Spleen (tissue), 7 donors: Measurements from ENCODE around the gene BMF.

Experiments used
- POLR2A ChIP-seq, 3 donors: fragments of 450-650 bp; IDR thresholded peaks; one replicate each; pipeline ENCODE4 v1.5.1; 2017; ENCODE audit warnings: antibody characterized with exemption in 3 of 3, mild to moderate bottlenecking in 1 of 3
- POLR2AphosphoS5 ChIP-seq, 3 donors: sonication (generic); formaldehyde crosslinking; IDR thresholded peaks; one replicate each; pipeline ENCODE4 v1.5.1; 2017; ENCODE audit warnings: antibody characterized with exemption in 3 of 3
- TF ChIP-seq, protein P1 (sequence below), 11 experiments: fragments of 200-600 bp in 7 of 11; fragments of 450-650 bp in 4 of 11; sonication (generic) in 4 of 11; IDR thresholded peaks in 8 of 11; conservative IDR thresholded peaks in 3 of 11; 1 replicate in 7 of 11; 2 replicates in 4 of 11; pipeline versions ENCODE4 v1.4.0 to v1.8.0; 2016 to 2021; ENCODE audit warnings: antibody characterized with exemption in 11 of 11, inconsistent platforms in 4 of 11, mild to moderate bottlenecking in 1 of 11
- donor health status: DM: no; HTN: no; CAD: no; lungs with moderate emphysema.
- donor health status: DM: no; HTN: no; CAD: no.
- donor health status: DM: no; HTN: no; CAD: no.

DNA sequence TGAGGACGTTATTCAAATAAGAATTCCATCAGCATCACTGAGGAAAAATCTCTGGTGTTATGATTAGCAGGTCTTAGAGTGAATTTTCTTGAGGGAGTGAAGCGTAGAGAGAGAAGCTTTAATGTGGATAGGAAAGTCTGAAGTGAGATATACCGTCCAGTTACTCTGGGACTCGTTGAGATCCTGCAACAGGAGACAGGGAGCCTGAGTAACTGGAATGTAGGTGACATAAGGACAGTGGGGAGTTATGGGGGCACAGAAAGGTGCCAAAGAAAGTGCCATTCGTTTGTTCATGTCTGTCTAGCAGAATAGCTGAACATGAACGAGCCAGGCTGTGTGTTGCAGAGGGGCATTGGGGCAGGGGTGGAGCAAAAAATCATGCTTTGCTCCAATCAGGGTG is 42.8 kb upstream of the BMF start:
- TF ChIP-seq, protein P1, sequence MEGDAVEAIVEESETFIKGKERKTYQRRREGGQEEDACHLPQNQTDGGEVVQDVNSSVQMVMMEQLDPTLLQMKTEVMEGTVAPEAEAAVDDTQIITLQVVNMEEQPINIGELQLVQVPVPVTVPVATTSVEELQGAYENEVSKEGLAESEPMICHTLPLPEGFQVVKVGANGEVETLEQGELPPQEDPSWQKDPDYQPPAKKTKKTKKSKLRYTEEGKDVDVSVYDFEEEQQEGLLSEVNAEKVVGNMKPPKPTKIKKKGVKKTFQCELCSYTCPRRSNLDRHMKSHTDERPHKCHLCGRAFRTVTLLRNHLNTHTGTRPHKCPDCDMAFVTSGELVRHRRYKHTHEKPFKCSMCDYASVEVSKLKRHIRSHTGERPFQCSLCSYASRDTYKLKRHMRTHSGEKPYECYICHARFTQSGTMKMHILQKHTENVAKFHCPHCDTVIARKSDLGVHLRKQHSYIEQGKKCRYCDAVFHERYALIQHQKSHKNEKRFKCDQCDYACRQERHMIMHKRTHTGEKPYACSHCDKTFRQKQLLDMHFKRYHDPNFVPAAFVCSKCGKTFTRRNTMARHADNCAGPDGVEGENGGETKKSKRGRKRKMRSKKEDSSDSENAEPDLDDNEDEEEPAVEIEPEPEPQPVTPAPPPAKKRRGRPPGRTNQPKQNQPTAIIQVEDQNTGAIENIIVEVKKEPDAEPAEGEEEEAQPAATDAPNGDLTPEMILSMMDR (IDR thresholded peaks at IDR 0.05 in 8 of 11, conservative IDR thresholded peaks at IDR 0.05 in 3 of 11): no peak
- TF ChIP-seq POLR2A (IDR thresholded peaks at IDR 0.05) (no peak), POLR2AphosphoS5 (IDR thresholded peaks at IDR 0.05) (no peak)
